Type B pancreatic cell (in vitro differentiated cells): ENCODE results near the gene ASB2. TPM values are rescaled to one million over a fixed set of nuclear protein-coding genes. Genes with fewer than 3 reads are reported as not detected.

Experiments
- DNase-seq: peaks from one replicate; pipeline ENCODE4 v3.0.0; 2021; ENCODE audit warnings: mixed read lengths; ENCODE audit not compliant: unreplicated experiment; ENCODE audit errors: extremely low spot score
- H3K27ac Mint-ChIP-seq: 2 replicates; pipeline ENCODE4 v1.8.0; 2021; ENCODE audit warnings: mild to moderate bottlenecking, mixed read lengths
- H3K27me3 Mint-ChIP-seq: 2 replicates; pipeline ENCODE4 v1.8.0; 2021; ENCODE audit warnings: mixed read lengths
- H3K36me3 Mint-ChIP-seq: 2 replicates; pipeline ENCODE4 v1.8.0; 2021; ENCODE audit warnings: mixed read lengths
- H3K4me1 Mint-ChIP-seq: one replicate; pipeline ENCODE4 v1.8.0; 2021; ENCODE audit warnings: mixed read lengths; ENCODE audit not compliant: unreplicated experiment
- H3K4me3 Mint-ChIP-seq: 2 replicates; pipeline ENCODE4 v1.8.0; 2021; ENCODE audit warnings: mild to moderate bottlenecking, mixed read lengths
- H3K9me3 Mint-ChIP-seq: 2 replicates; pipeline ENCODE4 v1.8.0; 2021; ENCODE audit warnings: mixed read lengths
- CTCF ChIP-seq: fragments of 200-600 bp; sonication (generic); conservative IDR thresholded peaks from 2 replicates; pipeline ENCODE4 v1.5.0; 2021; ENCODE audit warnings: antibody characterized with exemption, mild to moderate bottlenecking
- total RNA-seq: library from RNA; stranded (reverse); gene quantifications from 2 replicates; pipeline ENCODE4 v1.2.1, GENCODE V29; 2021; ENCODE audit warnings: low replicate concordance

ASB2 gene
- total RNA-seq, 1 donor from 2014 or later: 0.60 TPM

GRCh38 chr14:94014382-94014781, 38.0 kb upstream of the ASB2 start:
- no peaks in the 10 kb centered on the region for H3K9me3 Mint-ChIP-seq
- TF ChIP-seq CTCF: no peak
- peaks cover 6% of the 10 kb centered on the region for H3K27me3 Mint-ChIP-seq
- H3K4me1 Mint-ChIP-seq: peaks cover 16% of the 10 kb centered on the region
- no peak for DNase-seq
- no peak overlapping the region for H3K27ac Mint-ChIP-seq
- H3K36me3 Mint-ChIP-seq: no peaks in the 10 kb centered on the region
- no peak overlapping the region for H3K4me3 Mint-ChIP-seq

GRCh38 chr14:94011795-94012194, 35.4 kb upstream of the ASB2 start:
- TF ChIP-seq CTCF: no peak
- Mint-ChIP-seq H3K27me3 (peaks cover 6% of the 10 kb centered on the region), H3K9me3 (no peaks in the 10 kb centered on the region), H3K27ac (peak overlapping the region; percentile 75), H3K4me3 (no peak overlapping the region), H3K4me1 (peaks cover 16% of the 10 kb centered on the region), H3K36me3 (no peaks in the 10 kb centered on the region)
- no peak for DNase-seq

- Mint-ChIP-seq H3K9me3 (no peaks in the 10 kb centered on the region), H3K27me3 (peaks cover 6% of the 10 kb centered on the region)
These were observed 34.3 kb upstream of the ASB2 start for GRCh38 chr14:94010625-94011024.

GRCh38 chr14:94009767-94010166, 33.4 kb upstream of the ASB2 start:
- Mint-ChIP-seq H3K4me1 (peaks cover 16% of the 10 kb centered on the region), H3K36me3 (no peaks in the 10 kb centered on the region), H3K9me3 (no peaks in the 10 kb centered on the region), H3K27ac (peak overlapping the region; percentile 41), H3K4me3 (peak overlapping the region; percentile 64), H3K27me3 (peaks cover 12% of the 10 kb centered on the region)
- DNase-seq: no peak
- TF ChIP-seq CTCF: no peak

More at GRCh38 chr14:94010625-94011024, 34.3 kb upstream of the ASB2 start:
- TF ChIP-seq CTCF: no peak
- H3K4me3 Mint-ChIP-seq: no peak overlapping the region
- no peak overlapping the region for H3K27ac Mint-ChIP-seq
- no peak for DNase-seq
- H3K4me1 Mint-ChIP-seq: peaks cover 16% of the 10 kb centered on the region
- H3K36me3 Mint-ChIP-seq: no peaks in the 10 kb centered on the region

- TF ChIP-seq CTCF: no peak
- H3K4me1 Mint-ChIP-seq: peaks cover 13% of the 10 kb centered on the region
- H3K4me3 Mint-ChIP-seq: no peak overlapping the region
- H3K9me3 Mint-ChIP-seq: no peaks in the 10 kb centered on the region
- H3K36me3 Mint-ChIP-seq: no peaks in the 10 kb centered on the region
- no peak for DNase-seq
- peaks cover 13% of the 10 kb centered on the region for H3K27me3 Mint-ChIP-seq
- no peak overlapping the region for H3K27ac Mint-ChIP-seq
These were observed 31.9 kb upstream of the ASB2 start for GRCh38 chr14:94008234-94008633.
